Measurements from ENCODE around the gene LGALS14. TPM values are rescaled to one million over a fixed set of nuclear protein-coding genes. Genes with fewer than 3 reads are reported as not detected.
"Not testable (repeated sequence)": the region's sequence is repeated elsewhere in the genome, so short reads cannot be mapped to it uniquely, and the experiment has no call there.

Gene LGALS14
- polyA plus RNA-seq = not detected

- Mint-ChIP-seq H3K36me3 (no peaks in the 10 kb centered on the region), H3K9me3 (peaks cover 0 to 3% (median 0%) of the 10 kb centered on the region in 3 donors), H3K4me3 (peak within 1 kb of the TSS in 1 of 4 donors; percentile 6), H3K27ac (no peak within 1 kb of the TSS), H3K27me3 (peaks cover 19% of the 10 kb centered on the region), H3K4me1 (peaks cover 0 to 6% (median 0%) of the 10 kb centered on the region in 3 donors)
Measured at GRCh38 chr19:39704181-39705044, at the start of gene LGALS14. LGALS14 (plus strand) TSS chr19:39704481; CDS start chr19:39704529, 48 bp downstream.

- peaks cover 10% of the 10 kb centered on the region for H3K27me3 Mint-ChIP-seq
- H3K4me1 Mint-ChIP-seq = no peaks in the 10 kb centered on the region
- peaks cover 0 to 1% (median 0%) of the 10 kb centered on the region in 3 donors for H3K9me3 Mint-ChIP-seq
- H3K27ac Mint-ChIP-seq = no peak within 1 kb of the TSS
- no peak within 1 kb of the TSS for H3K4me3 Mint-ChIP-seq
- peaks cover 4% of the 10 kb centered on the region for H3K36me3 Mint-ChIP-seq
Measured at GRCh38 chr19:39655613-39656012, 48.7 kb upstream of the LGALS14 start, which contains the start of gene LGALS16. LGALS16 (plus strand) TSS chr19:39655913; CDS start chr19:39655962, 49 bp downstream.

- H3K9me3 Mint-ChIP-seq = peaks cover 0 to under 1% (median under 1%) of the 10 kb centered on the region in 3 donors
- H3K27ac Mint-ChIP-seq = no peak overlapping the region
- H3K27me3 Mint-ChIP-seq = peaks cover 14% of the 10 kb centered on the region
- no peak overlapping the region for H3K4me3 Mint-ChIP-seq
- no peaks in the 10 kb centered on the region for H3K4me1 Mint-ChIP-seq
- H3K36me3 Mint-ChIP-seq = peaks cover 2% of the 10 kb centered on the region
Measured at GRCh38 chr19:39659791-39660190, 44.5 kb upstream of the LGALS14 start.

GRCh38 chr19:39660661-39661060 is 43.6 kb upstream of the LGALS14 start:
- Mint-ChIP-seq H3K9me3 (peaks cover 0 to 5% (median 4%) of the 10 kb centered on the region in 3 donors), H3K4me1 (no peaks in the 10 kb centered on the region), H3K36me3 (peaks cover 2% of the 10 kb centered on the region), H3K27ac (no peak overlapping the region), H3K4me3 (no peak overlapping the region), H3K27me3 (peaks cover 14% of the 10 kb centered on the region)

- H3K4me3 Mint-ChIP-seq = no peak overlapping the region
- peaks cover 15% of the 10 kb centered on the region for H3K27me3 Mint-ChIP-seq
- H3K27ac Mint-ChIP-seq = no peak overlapping the region
- H3K4me1 Mint-ChIP-seq = peaks cover 0 to 1% (median 0%) of the 10 kb centered on the region in 3 donors
- peaks cover 7% of the 10 kb centered on the region for H3K36me3 Mint-ChIP-seq
- H3K9me3 Mint-ChIP-seq = peaks cover 2 to 9% (median 5%) of the 10 kb centered on the region in 3 donors
Measured at GRCh38 chr19:39661565-39661964, 42.7 kb upstream of the LGALS14 start.

- not testable (repeated sequence) for H3K9me3 Mint-ChIP-seq, H3K4me3 Mint-ChIP-seq, H3K27me3 Mint-ChIP-seq, H3K4me1 Mint-ChIP-seq, H3K27ac Mint-ChIP-seq, H3K36me3 Mint-ChIP-seq
Measured at GRCh38 chr19:39669860-39670259, 34.4 kb upstream of the LGALS14 start.

GRCh38 chr19:39670998-39671397 is 33.3 kb upstream of the LGALS14 start:
- H3K4me3 Mint-ChIP-seq = no peak overlapping the region

GRCh38 chr19:39671739-39672363 is 32.4 kb upstream of the LGALS14 start:
- H3K4me3 Mint-ChIP-seq = peak overlapping the region in 1 of 4 donors; percentile 46
- H3K4me1 Mint-ChIP-seq = peaks cover 1 to 6% (median 5%) of the 10 kb centered on the region in 3 donors
- H3K27ac Mint-ChIP-seq = peak overlapping the region in 1 of 3 donors; percentile 63
- H3K36me3 Mint-ChIP-seq = no peaks in the 10 kb centered on the region
- peaks cover 6% of the 10 kb centered on the region for H3K27me3 Mint-ChIP-seq
- H3K9me3 Mint-ChIP-seq = peaks cover 0 to under 1% (median 0%) of the 10 kb centered on the region in 3 donors

More at GRCh38 chr19:39670998-39671397, 33.3 kb upstream of the LGALS14 start:
- Mint-ChIP-seq H3K27ac (no peak overlapping the region), H3K36me3 (peaks cover under 1% of the 10 kb centered on the region), H3K9me3 (peaks cover 0 to 6% (median under 1%) of the 10 kb centered on the region in 3 donors), H3K4me1 (peaks cover 3 to 6% (median 5%) of the 10 kb centered on the region in 3 donors), H3K27me3 (peaks cover 10% of the 10 kb centered on the region)

GRCh38 chr19:39672473-39672872 is 31.8 kb upstream of the LGALS14 start:
- Mint-ChIP-seq H3K27me3 (peaks cover 6% of the 10 kb centered on the region), H3K36me3 (no peaks in the 10 kb centered on the region), H3K27ac (no peak overlapping the region), H3K4me3 (no peak overlapping the region), H3K4me1 (peaks cover 1 to 6% (median 5%) of the 10 kb centered on the region in 3 donors), H3K9me3 (no peaks in the 10 kb centered on the region)

- not testable (repeated sequence) for H3K9me3 Mint-ChIP-seq, H3K27ac Mint-ChIP-seq, H3K4me3 Mint-ChIP-seq, H3K27me3 Mint-ChIP-seq, H3K4me1 Mint-ChIP-seq, H3K36me3 Mint-ChIP-seq
Measured at GRCh38 chr19:39673862-39674261, 30.4 kb upstream of the LGALS14 start.

GRCh38 chr19:39676004-39676403 is 28.3 kb upstream of the LGALS14 start:
- Mint-ChIP-seq H3K4me1 (peaks cover 5 to 10% (median 8%) of the 10 kb centered on the region in 3 donors), H3K36me3 (no peaks in the 10 kb centered on the region), H3K9me3 (no peaks in the 10 kb centered on the region), H3K4me3 (no peak overlapping the region), H3K27ac (no peak overlapping the region), H3K27me3 (peaks cover 9% of the 10 kb centered on the region)

- H3K27me3 Mint-ChIP-seq = peaks cover 6% of the 10 kb centered on the region
- peak overlapping the region in 1 of 4 donors; percentile 23 for H3K4me3 Mint-ChIP-seq
- no peak overlapping the region for H3K27ac Mint-ChIP-seq
- H3K9me3 Mint-ChIP-seq = no peaks in the 10 kb centered on the region
- H3K4me1 Mint-ChIP-seq = peaks cover 0 to 6% (median 4%) of the 10 kb centered on the region in 3 donors
- no peaks in the 10 kb centered on the region for H3K36me3 Mint-ChIP-seq
Measured at GRCh38 chr19:39677961-39678889, 26.1 kb upstream of the LGALS14 start.

GRCh38 chr19:39679056-39679790 is 25.1 kb upstream of the LGALS14 start:
- Mint-ChIP-seq H3K4me3 (peak overlapping the region in 2 of 4 donors; percentile 35 to 37), H3K27ac (no peak overlapping the region), H3K27me3 (peaks cover 6% of the 10 kb centered on the region), H3K9me3 (no peaks in the 10 kb centered on the region), H3K4me1 (peaks cover 0 to 6% (median 4%) of the 10 kb centered on the region in 3 donors), H3K36me3 (no peaks in the 10 kb centered on the region)

- Mint-ChIP-seq H3K4me1 (peaks cover 0 to 6% (median 4%) of the 10 kb centered on the region in 3 donors), H3K36me3 (no peaks in the 10 kb centered on the region), H3K27me3 (peaks cover 6% of the 10 kb centered on the region), H3K9me3 (no peaks in the 10 kb centered on the region), H3K27ac (no peak overlapping the region), H3K4me3 (peak overlapping the region in 1 of 4 donors; percentile 35)
Measured at GRCh38 chr19:39679791-39680168, 24.5 kb upstream of the LGALS14 start.

Measured in IgD-negative memory B cell (primary cell).